Stimulated activated CD8-positive, alpha-beta memory T cell treated with anti-CD3 and anti-CD28 coated beads, Interleukin-15, amount 100 ng/mL, for 24 hours (primary cell): ENCODE measurements around the gene TSPEAR.
"Not testable (repeated sequence)": the region's sequence is repeated elsewhere in the genome, so short reads cannot be mapped to it uniquely, and the experiment has no call there.

Source experiments
- DNase-seq: peaks from one replicate; pipeline ENCODE4 v3.0.0-alpha.2; 2020; ENCODE audit warnings: low read depth

The TSPEAR gene

GRCh38 chr21:44650973-44651675, 60.2 kb downstream of the TSPEAR start:
- no peak for DNase-seq

- DNase-seq = no peak
Observed at GRCh38 chr21:44650265-44650972, 61.0 kb downstream of the TSPEAR start.

- DNase-seq = no peak
Observed at GRCh38 chr21:44649521-44650100, 61.8 kb downstream of the TSPEAR start.

GRCh38 chr21:44648557-44649311, 62.6 kb downstream of the TSPEAR start:
- no peak for DNase-seq

GRCh38 chr21:44647222-44647552, 64.2 kb downstream of the TSPEAR start:
- no peak for DNase-seq

GRCh38 chr21:44646366-44647221, 64.8 kb downstream of the TSPEAR start, which contains the start of gene KRTAP10-11:
Gene KRTAP10-11 (plus strand): TSS chr21:44646414. CDS start chr21:44646459, 45 bp downstream.
- not testable (repeated sequence) for DNase-seq

GRCh38 chr21:44644878-44645277, 66.5 kb downstream of the TSPEAR start:
- DNase-seq = no peak

- no peak for DNase-seq
Observed at GRCh38 chr21:44643741-44644310, 67.5 kb downstream of the TSPEAR start.

- DNase-seq = no peak
Observed at GRCh38 chr21:44640761-44641160, 70.6 kb downstream of the TSPEAR start.

GRCh38 chr21:44639331-44639655, 72.1 kb downstream of the TSPEAR start:
- DNase-seq = no peak

GRCh38 chr21:44638506-44639330, 72.7 kb downstream of the TSPEAR start:
- DNase-seq = not testable (repeated sequence)

GRCh38 chr21:44637851-44638348, 73.5 kb downstream of the TSPEAR start:
- not testable (repeated sequence) for DNase-seq

GRCh38 chr21:44637018-44637850, 74.1 kb downstream of the TSPEAR start, which contains the start of gene KRTAP10-10:
Gene KRTAP10-10 (plus strand): TSS chr21:44637356. CDS start chr21:44637418, 62 bp downstream.
- DNase-seq = no peak

- DNase-seq = no peak
Observed at GRCh38 chr21:44636209-44637017, 75.0 kb downstream of the TSPEAR start.

GRCh38 chr21:44632067-44632466, 79.3 kb downstream of the TSPEAR start:
- no peak for DNase-seq

- DNase-seq = no peak
Observed at GRCh38 chr21:44630440-44630839, 80.9 kb downstream of the TSPEAR start.

GRCh38 chr21:44628707-44629391, 82.5 kb downstream of the TSPEAR start:
- DNase-seq = no peak

GRCh38 chr21:44627831-44628233, 83.5 kb downstream of the TSPEAR start:
- not testable (repeated sequence) for DNase-seq
